ENCODE measurements around the gene KHDC4.

The KHDC4 gene

GRCh38 chr1:155960081-155960745, 26.0 kb upstream of the KHDC4 start:
- Histone ChIP-seq H3K4me3 (ENCODE audit: low read length, poor library complexity, severe bottlenecking) (no peak overlapping the region), H2AFZ (ENCODE audit: low read length) (no peak overlapping the region), H3K9me2 (replicated peaks; ENCODE audit: low read depth, low read length) (no peaks in the 10 kb centered on the region), H3F3A (ENCODE audit: low read depth) (no peaks in the 10 kb centered on the region; the same call in 1 of the 2 replicates), H3K9ac (ENCODE audit: low read depth, low read length, poor library complexity, severe bottlenecking) (no peak overlapping the region), H3K9me3 (ENCODE audit: insufficient read depth, low read depth, low read length) (no peaks in the 10 kb centered on the region), H3K27me3 (ENCODE audit: insufficient read depth, low read length, poor library complexity, severe bottlenecking) (no peaks in the 10 kb centered on the region), H3K79me2 (ENCODE audit: insufficient read depth, low read length) (peaks cover 23% of the 10 kb centered on the region; the same call in 1 of the 2 replicates), H4K20me1 (ENCODE audit: insufficient read depth, low read length, poor library complexity, severe bottlenecking) (peaks cover 42% of the 10 kb centered on the region), H3K36me3 (ENCODE audit: insufficient read depth, low read length) (peaks cover 88% of the 10 kb centered on the region), H3K4me2 (ENCODE audit: low read depth, low read length, poor library complexity, severe bottlenecking) (no peak overlapping the region), H3K4me1 (ENCODE audit: insufficient read depth, low read length, poor library complexity, severe bottlenecking) (no peaks in the 10 kb centered on the region)
- TF ChIP-seq EZH2phosphoT487 (IDR thresholded peaks at IDR 0.05; ENCODE audit: borderline replicate concordance): no peak
- no peak for TF ChIP-seq CTCF (conservative IDR thresholded peaks at IDR 0.05; ENCODE audit: low read length)

- Histone ChIP-seq H3K27me3 (ENCODE audit: insufficient read depth, low read length, poor library complexity, severe bottlenecking) (no peaks in the 10 kb centered on the region), H3K9me2 (replicated peaks; ENCODE audit: low read depth, low read length) (no peaks in the 10 kb centered on the region), H2AFZ (ENCODE audit: low read length) (no peak overlapping the region), H3K4me1 (ENCODE audit: insufficient read depth, low read length, poor library complexity, severe bottlenecking) (no peaks in the 10 kb centered on the region), H3K4me2 (ENCODE audit: low read depth, low read length, poor library complexity, severe bottlenecking) (no peak overlapping the region), H3K9ac (ENCODE audit: low read depth, low read length, poor library complexity, severe bottlenecking) (no peak overlapping the region), H3K4me3 (ENCODE audit: low read length, poor library complexity, severe bottlenecking) (no peak overlapping the region), H3F3A (ENCODE audit: low read depth) (no peaks in the 10 kb centered on the region; the same call in 1 of the 2 replicates), H4K20me1 (ENCODE audit: insufficient read depth, low read length, poor library complexity, severe bottlenecking) (peaks cover 31% of the 10 kb centered on the region), H3K9me3 (ENCODE audit: insufficient read depth, low read depth, low read length) (no peaks in the 10 kb centered on the region), H3K79me2 (ENCODE audit: insufficient read depth, low read length) (peaks cover 15% of the 10 kb centered on the region; the same call in 1 of the 2 replicates), H3K36me3 (ENCODE audit: insufficient read depth, low read length) (peaks cover 96% of the 10 kb centered on the region)
- no peak for TF ChIP-seq EZH2phosphoT487 (IDR thresholded peaks at IDR 0.05; ENCODE audit: borderline replicate concordance)
- no peak for TF ChIP-seq CTCF (conservative IDR thresholded peaks at IDR 0.05; ENCODE audit: low read length)
Measured at GRCh38 chr1:155957411-155957915, 23.2 kb upstream of the KHDC4 start.

- H3K79me2 ChIP-seq (ENCODE audit: insufficient read depth, low read length): peaks cover 4% of the 10 kb centered on the region; the same call in 1 of the 2 replicates
- no peaks in the 10 kb centered on the region for H3K9me3 ChIP-seq (ENCODE audit: insufficient read depth, low read depth, low read length)
- H3K4me2 ChIP-seq (ENCODE audit: low read depth, low read length, poor library complexity, severe bottlenecking): no peak overlapping the region
- TF ChIP-seq CTCF (conservative IDR thresholded peaks at IDR 0.05; ENCODE audit: low read length) (no peak), EZH2phosphoT487 (IDR thresholded peaks at IDR 0.05; ENCODE audit: borderline replicate concordance) (no peak)
- H3K9ac ChIP-seq (ENCODE audit: low read depth, low read length, poor library complexity, severe bottlenecking): no peak overlapping the region
- peaks cover 95% of the 10 kb centered on the region for H3K36me3 ChIP-seq (ENCODE audit: insufficient read depth, low read length)
- peaks cover 29% of the 10 kb centered on the region for H4K20me1 ChIP-seq (ENCODE audit: insufficient read depth, low read length, poor library complexity, severe bottlenecking)
- H3K9me2 ChIP-seq (replicated peaks; ENCODE audit: low read depth, low read length): no peaks in the 10 kb centered on the region
- H3K4me3 ChIP-seq (ENCODE audit: low read length, poor library complexity, severe bottlenecking): no peak overlapping the region
- H3K27me3 ChIP-seq (ENCODE audit: insufficient read depth, low read length, poor library complexity, severe bottlenecking): no peaks in the 10 kb centered on the region
- no peaks in the 10 kb centered on the region for H3K4me1 ChIP-seq (ENCODE audit: insufficient read depth, low read length, poor library complexity, severe bottlenecking)
- H3F3A ChIP-seq (ENCODE audit: low read depth): no peaks in the 10 kb centered on the region; the same call in 1 of the 2 replicates
- no peak overlapping the region for H2AFZ ChIP-seq (ENCODE audit: low read length)
Measured at GRCh38 chr1:155954645-155955044, 20.4 kb upstream of the KHDC4 start.
